ENCODE results near the gene RAB11FIP5. TPM values are rescaled to one million over a fixed set of nuclear protein-coding genes. Genes with fewer than 3 reads are reported as not detected.

Gene RAB11FIP5
- total RNA-seq, 1 donor from 2014 or later: 27.7 TPM

DNA sequence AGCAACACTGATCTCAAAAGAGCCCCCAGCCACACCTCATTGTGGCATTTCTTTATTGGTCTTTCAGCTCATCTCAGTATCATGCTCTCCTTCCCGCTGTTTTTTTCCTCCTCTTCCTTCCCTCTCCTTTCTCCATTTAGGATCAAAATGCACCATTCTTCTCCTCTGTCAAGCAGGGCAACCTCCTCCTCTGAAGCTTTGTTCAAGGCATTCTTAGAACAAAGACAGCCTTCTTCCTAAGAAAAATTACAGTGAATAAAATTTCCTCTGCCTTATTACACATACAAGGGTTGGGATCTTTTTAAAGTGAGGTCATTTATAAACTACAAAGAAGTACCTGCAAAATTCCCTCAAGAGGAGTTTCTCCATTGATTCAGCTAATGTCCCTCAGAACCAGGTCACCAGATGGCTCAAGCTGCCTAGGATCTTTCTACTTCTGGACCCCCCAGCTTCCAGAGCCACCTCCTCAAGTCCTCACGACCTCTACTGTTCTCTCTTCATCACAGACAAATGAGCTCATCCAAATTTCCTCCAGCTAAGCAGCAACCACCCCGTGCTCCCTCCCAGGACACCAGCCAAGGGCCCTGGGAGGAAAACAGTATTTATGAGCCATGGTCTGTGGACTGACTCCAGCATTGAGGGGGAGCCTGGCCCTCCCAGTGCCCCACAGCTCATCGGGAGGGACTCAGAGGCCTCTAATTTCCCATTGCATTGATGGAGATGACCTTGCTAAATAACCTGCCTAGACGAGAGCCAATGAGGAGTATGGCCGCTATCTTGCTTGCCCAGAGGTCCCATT, 59.2 kb downstream of the RAB11FIP5 start:
- no peak for DNase-seq (ENCODE audit: low read depth)
- no peak overlapping the region for H3K4me3 ChIP-seq (ENCODE audit: low read depth, low read length)
- TF ChIP-seq, protein P1, sequence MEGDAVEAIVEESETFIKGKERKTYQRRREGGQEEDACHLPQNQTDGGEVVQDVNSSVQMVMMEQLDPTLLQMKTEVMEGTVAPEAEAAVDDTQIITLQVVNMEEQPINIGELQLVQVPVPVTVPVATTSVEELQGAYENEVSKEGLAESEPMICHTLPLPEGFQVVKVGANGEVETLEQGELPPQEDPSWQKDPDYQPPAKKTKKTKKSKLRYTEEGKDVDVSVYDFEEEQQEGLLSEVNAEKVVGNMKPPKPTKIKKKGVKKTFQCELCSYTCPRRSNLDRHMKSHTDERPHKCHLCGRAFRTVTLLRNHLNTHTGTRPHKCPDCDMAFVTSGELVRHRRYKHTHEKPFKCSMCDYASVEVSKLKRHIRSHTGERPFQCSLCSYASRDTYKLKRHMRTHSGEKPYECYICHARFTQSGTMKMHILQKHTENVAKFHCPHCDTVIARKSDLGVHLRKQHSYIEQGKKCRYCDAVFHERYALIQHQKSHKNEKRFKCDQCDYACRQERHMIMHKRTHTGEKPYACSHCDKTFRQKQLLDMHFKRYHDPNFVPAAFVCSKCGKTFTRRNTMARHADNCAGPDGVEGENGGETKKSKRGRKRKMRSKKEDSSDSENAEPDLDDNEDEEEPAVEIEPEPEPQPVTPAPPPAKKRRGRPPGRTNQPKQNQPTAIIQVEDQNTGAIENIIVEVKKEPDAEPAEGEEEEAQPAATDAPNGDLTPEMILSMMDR (conservative IDR thresholded peaks at IDR 0.05; ENCODE audit: low read depth, low read length): no peak

DNA sequence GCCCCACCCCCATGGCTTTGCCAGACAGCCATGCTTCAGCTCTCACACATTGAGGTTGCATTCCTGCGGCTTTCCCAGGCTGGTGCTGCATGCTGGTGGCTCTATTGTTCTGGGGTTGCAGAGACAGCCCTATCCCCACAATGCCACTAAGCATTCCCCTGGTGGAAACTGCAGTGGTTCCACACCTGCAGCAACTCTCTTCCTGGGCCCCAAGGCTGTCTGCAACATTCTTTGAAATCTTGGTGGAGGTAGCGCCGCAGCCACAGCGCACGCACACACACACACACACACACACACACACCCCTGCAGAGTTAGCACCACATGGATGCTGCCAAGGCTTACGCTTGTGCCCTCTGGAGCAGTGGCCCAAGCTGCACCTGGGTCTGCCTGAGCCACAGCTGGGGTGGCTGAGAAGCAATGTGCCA, 62.6 kb downstream of the RAB11FIP5 start:
- DNase-seq (ENCODE audit: low read depth): no peak
- H3K4me3 ChIP-seq (ENCODE audit: low read depth, low read length): no peak overlapping the region
- TF ChIP-seq, protein P1 (conservative IDR thresholded peaks at IDR 0.05; ENCODE audit: low read depth, low read length): no peak

DNA sequence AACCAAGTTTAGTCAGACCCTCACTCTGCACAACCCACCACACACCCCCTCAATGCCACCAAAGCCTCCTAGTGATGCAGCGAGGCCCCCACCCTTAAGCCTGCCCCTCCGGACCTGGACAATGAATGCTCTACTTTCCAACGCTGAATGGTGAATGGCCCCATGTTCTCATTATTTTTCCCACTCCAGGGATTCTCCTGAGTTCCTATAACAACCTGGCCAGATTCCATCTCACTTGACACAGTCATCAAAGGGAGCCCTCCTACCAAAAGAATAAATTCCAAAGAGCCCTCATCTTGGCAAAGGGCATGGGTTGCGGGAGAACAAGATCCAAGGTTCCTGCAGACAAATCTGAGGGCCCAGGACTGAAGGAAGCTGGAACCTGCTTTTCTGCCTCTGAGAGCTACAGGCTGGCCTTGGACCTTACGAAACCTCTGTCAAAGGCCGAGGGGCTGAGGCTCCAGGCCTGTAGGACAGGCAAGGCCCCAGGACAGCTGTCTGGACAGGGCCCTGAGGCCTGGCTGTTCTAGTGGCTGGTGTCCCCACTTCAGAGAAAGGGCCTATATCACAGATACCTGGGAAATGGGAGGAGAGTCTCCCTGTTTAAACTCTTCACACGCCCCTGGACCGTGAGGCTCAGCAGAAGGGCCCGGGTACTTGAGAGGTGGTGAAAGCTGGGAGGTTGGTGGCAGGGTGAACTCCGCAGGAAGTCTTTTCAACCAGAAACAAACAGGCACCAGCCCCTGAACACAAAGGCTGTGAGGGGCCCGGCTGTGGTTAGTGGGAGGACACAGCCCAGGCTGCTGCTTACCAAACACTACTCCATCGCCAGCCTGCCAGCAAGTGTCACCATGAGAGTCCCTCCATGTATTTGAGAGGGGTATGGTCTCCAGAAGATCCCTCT, 68.6 kb downstream of the RAB11FIP5 start:
- H3K4me3 ChIP-seq (ENCODE audit: low read depth, low read length): no peak overlapping the region
- TF ChIP-seq, protein P1 (conservative IDR thresholded peaks at IDR 0.05; ENCODE audit: low read depth, low read length): no peak
- DNase-seq (ENCODE audit: low read depth): no peak

DNA sequence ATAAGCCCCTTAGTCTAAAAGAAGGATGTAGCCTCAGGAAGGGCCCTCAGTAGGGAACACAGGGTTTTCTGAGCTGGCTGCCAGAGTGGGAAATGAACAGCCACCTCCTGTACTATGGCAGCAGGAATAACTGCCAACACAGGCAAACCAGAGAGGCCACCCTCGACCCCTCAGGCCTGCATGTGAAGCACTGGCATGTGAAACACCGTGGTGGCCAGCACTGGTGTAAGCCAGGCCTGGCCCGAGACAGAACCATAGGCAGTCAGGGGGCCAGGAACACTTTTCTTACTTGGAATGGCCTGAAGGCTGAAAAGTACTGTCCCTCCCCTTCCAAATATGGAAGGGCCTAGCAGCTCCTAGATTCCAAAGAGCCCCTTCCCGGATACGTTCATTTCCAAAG, 69.5 kb downstream of the RAB11FIP5 start:
- no peak overlapping the region for H3K4me3 ChIP-seq (ENCODE audit: low read depth, low read length)
- DNase-seq (ENCODE audit: low read depth): no peak
- TF ChIP-seq, protein P1 (conservative IDR thresholded peaks at IDR 0.05; ENCODE audit: low read depth, low read length): no peak

DNA sequence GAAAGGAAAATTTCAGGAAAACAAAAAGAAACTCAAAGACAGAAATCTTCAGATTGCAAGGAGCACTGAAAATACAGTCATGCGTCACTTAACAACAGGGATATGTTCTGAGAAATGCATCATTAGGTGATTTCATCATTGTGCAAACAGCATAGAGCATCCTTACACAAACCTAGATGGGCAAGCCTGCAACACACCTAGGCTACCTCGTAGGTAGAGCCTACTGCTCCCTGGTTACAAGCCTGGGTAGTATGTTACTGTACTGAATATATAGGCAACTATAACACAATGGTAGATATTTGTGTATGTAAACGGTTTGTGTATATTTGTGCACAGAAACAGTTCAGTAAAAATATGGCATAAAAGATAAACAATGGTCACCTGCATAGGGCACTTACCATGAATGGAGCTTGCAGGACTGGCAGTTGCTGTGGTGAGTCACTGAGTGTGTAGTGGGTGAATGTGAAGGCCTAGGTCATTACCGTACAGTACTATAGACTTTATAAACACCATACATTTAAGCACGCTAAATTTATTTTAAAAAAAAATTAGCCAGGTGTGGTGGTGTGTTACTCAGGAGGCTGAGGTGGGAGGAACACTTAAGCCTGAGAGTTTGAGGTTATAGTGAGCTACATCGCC, 74.7 kb downstream of the RAB11FIP5 start:
- no peak overlapping the region for H3K4me3 ChIP-seq (ENCODE audit: low read depth, low read length)
- TF ChIP-seq, protein P1 (conservative IDR thresholded peaks at IDR 0.05; ENCODE audit: low read depth, low read length): no peak
- no peak for DNase-seq (ENCODE audit: low read depth)

DNA sequence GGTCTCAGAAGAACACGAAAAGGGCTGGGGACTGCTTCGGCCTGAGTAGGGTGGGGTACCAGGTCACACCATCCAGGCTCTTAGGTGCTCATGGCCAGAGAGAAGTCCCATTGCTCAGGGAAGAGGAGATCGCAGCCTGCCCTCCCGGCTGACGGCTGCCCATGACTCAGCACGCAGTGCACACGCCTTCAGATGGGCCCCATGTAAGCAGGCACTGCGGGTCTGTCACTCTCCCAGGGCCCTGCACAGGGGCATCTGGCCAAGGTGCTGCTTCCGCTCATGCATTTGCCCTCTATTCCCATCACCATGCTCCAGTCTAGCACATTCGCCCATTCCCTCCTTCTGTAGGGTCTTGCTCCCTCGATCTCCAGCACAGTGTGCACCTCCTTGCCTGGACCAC, 76.0 kb downstream of the RAB11FIP5 start:
- TF ChIP-seq, protein P1 (conservative IDR thresholded peaks at IDR 0.05; ENCODE audit: low read depth, low read length): no peak
- no peak overlapping the region for H3K4me3 ChIP-seq (ENCODE audit: low read depth, low read length)
- DNase-seq (ENCODE audit: low read depth): no peak
